ENCODE measurements around the gene TAPT1. TPM values are rescaled to one million over a fixed set of nuclear protein-coding genes. Genes with fewer than 3 reads are reported as not detected.

TAPT1 gene
- total RNA-seq, 1 experiment from 2014 or later: 39.1 TPM

DNA sequence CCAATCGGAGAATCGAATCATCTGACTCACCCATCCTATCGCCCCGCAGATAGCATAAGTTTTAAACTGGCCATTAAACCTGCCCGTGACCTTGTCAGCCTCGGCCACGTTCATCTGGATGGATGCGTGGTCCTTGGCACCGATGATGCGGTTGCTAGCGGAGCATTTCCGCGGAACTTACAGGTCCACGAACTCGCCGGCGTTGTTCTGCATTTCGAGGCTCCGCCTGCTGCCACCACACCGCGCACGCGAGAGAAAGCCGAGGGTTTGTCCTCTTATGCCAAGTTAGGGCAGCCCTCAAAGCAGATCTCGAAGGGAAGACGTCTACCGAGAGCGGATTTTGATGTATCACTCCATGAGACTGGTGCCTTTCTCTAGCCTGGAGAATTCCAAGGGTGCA, 30.1 kb upstream of the TAPT1 start:
- Histone ChIP-seq H3K27ac (ENCODE audit: low read length) (no peak overlapping the region), H3K4me1 (ENCODE audit: low read length) (no peaks in the 10 kb centered on the region), H3K4me3 (ENCODE audit: low read length) (no peak overlapping the region), H4K20me1 (ENCODE audit: insufficient read depth, low read depth, low read length) (no peaks in the 10 kb centered on the region), H3K27me3 (ENCODE audit: low read length) (no peaks in the 10 kb centered on the region), H3K9me2 (replicated peaks; ENCODE audit: insufficient read depth, low read length) (no peaks in the 10 kb centered on the region), H2AFZ (ENCODE audit: low read length) (no peak overlapping the region), H3K9ac (ENCODE audit: low read length) (no peak overlapping the region), H3K36me3 (ENCODE audit: insufficient read depth, low read length) (no peaks in the 10 kb centered on the region), H3K79me2 (ENCODE audit: low read length) (no peaks in the 10 kb centered on the region), H3K9me3 (ENCODE audit: low read length) (no peaks in the 10 kb centered on the region), H3K4me2 (ENCODE audit: low read depth, low read length, poor library complexity, severe bottlenecking) (no peak overlapping the region)
- DNase-seq: no peak

- H3K4me1 ChIP-seq (ENCODE audit: low read length): no peaks in the 10 kb centered on the region
- no peak overlapping the region for H3K27ac ChIP-seq (ENCODE audit: low read length)
- H3K4me2 ChIP-seq (ENCODE audit: low read depth, low read length, poor library complexity, severe bottlenecking): no peak overlapping the region
- DNase-seq: no peak
- no peaks in the 10 kb centered on the region for H3K79me2 ChIP-seq (ENCODE audit: low read length)
- H3K9me3 ChIP-seq (ENCODE audit: low read length): no peaks in the 10 kb centered on the region
- H3K36me3 ChIP-seq (ENCODE audit: insufficient read depth, low read length): no peaks in the 10 kb centered on the region
- no peaks in the 10 kb centered on the region for H3K9me2 ChIP-seq (replicated peaks; ENCODE audit: insufficient read depth, low read length)
- H3K4me3 ChIP-seq (ENCODE audit: low read length): no peak overlapping the region
- H2AFZ ChIP-seq (ENCODE audit: low read length): no peak overlapping the region
- H4K20me1 ChIP-seq (ENCODE audit: insufficient read depth, low read depth, low read length): no peaks in the 10 kb centered on the region
- H3K27me3 ChIP-seq (ENCODE audit: low read length): no peaks in the 10 kb centered on the region
- no peak overlapping the region for H3K9ac ChIP-seq (ENCODE audit: low read length)
These were observed 29.5 kb upstream of the TAPT1 start for GRCh38 chr4:16255730-16256129.

DNA sequence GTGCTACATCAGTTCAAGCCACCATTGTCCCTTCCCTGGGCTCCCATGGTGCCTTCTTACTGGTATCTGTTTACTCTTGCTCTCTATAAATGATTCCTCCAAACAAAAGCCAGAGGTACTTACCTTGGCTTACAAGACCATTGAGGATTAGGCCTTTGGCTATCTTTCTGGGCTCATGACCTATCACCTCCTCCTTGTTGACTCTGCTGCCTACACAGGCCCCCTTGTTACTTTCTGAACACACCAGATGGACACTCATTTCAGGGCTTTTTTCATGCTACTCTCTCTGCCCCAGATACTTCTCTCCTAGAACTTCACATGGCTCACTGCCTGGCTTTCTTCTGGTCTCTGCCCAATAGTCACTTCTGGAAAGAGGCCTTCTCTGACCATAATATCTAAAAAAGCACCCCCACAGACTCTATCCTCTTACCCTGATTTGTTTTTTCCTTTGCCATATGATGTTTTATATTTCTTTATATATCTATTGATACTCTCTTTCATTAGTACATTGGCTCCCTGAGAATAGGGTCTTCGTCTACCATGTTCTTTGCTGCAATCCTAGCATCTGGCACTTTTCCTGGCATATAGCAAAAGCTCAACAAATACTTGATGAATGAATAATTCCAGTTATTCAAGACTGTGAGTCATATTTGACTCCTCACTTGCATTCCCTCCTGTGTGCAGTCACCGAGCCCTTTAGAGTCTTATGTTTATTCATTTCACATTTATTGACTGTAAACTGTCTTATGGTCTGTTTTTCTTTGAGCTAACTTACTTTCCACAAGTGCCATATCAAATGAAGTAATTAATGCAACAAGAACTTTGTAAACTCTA, 27.1 kb upstream of the TAPT1 start:
- no peaks in the 10 kb centered on the region for H3K4me1 ChIP-seq (ENCODE audit: low read length)
- H3K27me3 ChIP-seq (ENCODE audit: low read length): no peaks in the 10 kb centered on the region
- H3K9ac ChIP-seq (ENCODE audit: low read length): no peak overlapping the region
- no peak overlapping the region for H2AFZ ChIP-seq (ENCODE audit: low read length)
- no peaks in the 10 kb centered on the region for H3K9me3 ChIP-seq (ENCODE audit: low read length)
- H3K36me3 ChIP-seq (ENCODE audit: insufficient read depth, low read length): no peaks in the 10 kb centered on the region
- no peak overlapping the region for H3K27ac ChIP-seq (ENCODE audit: low read length)
- H3K79me2 ChIP-seq (ENCODE audit: low read length): no peaks in the 10 kb centered on the region
- no peaks in the 10 kb centered on the region for H4K20me1 ChIP-seq (ENCODE audit: insufficient read depth, low read depth, low read length)
- no peak overlapping the region for H3K4me3 ChIP-seq (ENCODE audit: low read length)
- no peaks in the 10 kb centered on the region for H3K9me2 ChIP-seq (replicated peaks; ENCODE audit: insufficient read depth, low read length)
- H3K4me2 ChIP-seq (ENCODE audit: low read depth, low read length, poor library complexity, severe bottlenecking): no peak overlapping the region
- no peak for DNase-seq

DNA sequence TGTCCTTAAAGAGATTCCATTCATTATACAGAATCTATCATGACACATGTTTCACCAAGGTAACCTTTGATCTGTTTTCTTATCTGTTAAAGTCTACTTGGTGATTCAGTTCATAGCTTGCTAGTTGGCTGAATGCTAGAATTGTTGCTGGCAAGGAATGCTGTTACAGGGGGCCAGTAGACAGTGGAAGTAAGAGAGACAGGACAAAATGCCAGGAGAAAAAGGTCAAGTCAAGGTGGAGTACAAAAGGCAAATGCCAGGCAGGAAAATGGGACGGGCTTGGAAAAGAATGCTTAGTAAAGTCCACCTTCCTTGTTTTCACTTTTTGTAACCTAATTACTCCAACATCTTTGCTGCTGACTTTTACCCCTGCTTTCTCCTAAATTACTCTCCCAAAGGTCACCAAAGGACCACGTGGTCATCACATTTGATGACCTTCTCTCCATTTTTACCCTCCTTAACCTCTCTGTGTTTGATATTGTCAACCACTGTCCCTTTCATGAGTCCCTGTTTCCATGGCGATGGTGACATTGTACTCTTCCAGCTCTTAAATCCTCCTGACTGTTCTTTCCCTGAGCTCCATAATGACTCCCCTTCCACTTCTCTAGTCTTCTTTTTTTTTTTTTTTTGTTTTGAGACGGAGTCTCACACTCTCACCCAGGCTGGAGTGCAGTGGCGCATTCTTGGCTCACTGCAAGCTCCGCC, 24.5 kb upstream of the TAPT1 start:
- H3K27me3 ChIP-seq (ENCODE audit: low read length): no peaks in the 10 kb centered on the region
- H3K9me2 ChIP-seq (replicated peaks; ENCODE audit: insufficient read depth, low read length): no peaks in the 10 kb centered on the region

GRCh38 chr4:16248605-16249004, 22.3 kb upstream of the TAPT1 start:
- no peak overlapping the region for H3K4me3 ChIP-seq (ENCODE audit: low read length)
- H3K9me2 ChIP-seq (replicated peaks; ENCODE audit: insufficient read depth, low read length): no peaks in the 10 kb centered on the region
- no peaks in the 10 kb centered on the region for H3K4me1 ChIP-seq (ENCODE audit: low read length)
- no peak for DNase-seq
- H3K9ac ChIP-seq (ENCODE audit: low read length): no peak overlapping the region
- no peak overlapping the region for H3K4me2 ChIP-seq (ENCODE audit: low read depth, low read length, poor library complexity, severe bottlenecking)
- no peaks in the 10 kb centered on the region for H3K9me3 ChIP-seq (ENCODE audit: low read length)
- no peaks in the 10 kb centered on the region for H3K79me2 ChIP-seq (ENCODE audit: low read length)
- no peak overlapping the region for H3K27ac ChIP-seq (ENCODE audit: low read length)
- H3K27me3 ChIP-seq (ENCODE audit: low read length): no peaks in the 10 kb centered on the region
- H2AFZ ChIP-seq (ENCODE audit: low read length): no peak overlapping the region
- H4K20me1 ChIP-seq (ENCODE audit: insufficient read depth, low read depth, low read length): no peaks in the 10 kb centered on the region
- no peaks in the 10 kb centered on the region for H3K36me3 ChIP-seq (ENCODE audit: insufficient read depth, low read length)

More for the DNA sequence above, 24.5 kb upstream of the TAPT1 start:
- H3K9me3 ChIP-seq (ENCODE audit: low read length): no peaks in the 10 kb centered on the region
- no peak overlapping the region for H3K27ac ChIP-seq (ENCODE audit: low read length)
- H3K4me1 ChIP-seq (ENCODE audit: low read length): no peaks in the 10 kb centered on the region
- no peak for DNase-seq
- H3K79me2 ChIP-seq (ENCODE audit: low read length): no peaks in the 10 kb centered on the region
- no peak overlapping the region for H2AFZ ChIP-seq (ENCODE audit: low read length)
- H3K9ac ChIP-seq (ENCODE audit: low read length): no peak overlapping the region
- H3K36me3 ChIP-seq (ENCODE audit: insufficient read depth, low read length): no peaks in the 10 kb centered on the region
- no peak overlapping the region for H3K4me2 ChIP-seq (ENCODE audit: low read depth, low read length, poor library complexity, severe bottlenecking)
- H4K20me1 ChIP-seq (ENCODE audit: insufficient read depth, low read depth, low read length): no peaks in the 10 kb centered on the region
- H3K4me3 ChIP-seq (ENCODE audit: low read length): no peak overlapping the region

- H3K4me1 ChIP-seq (ENCODE audit: low read length): no peaks in the 10 kb centered on the region
- no peaks in the 10 kb centered on the region for H4K20me1 ChIP-seq (ENCODE audit: insufficient read depth, low read depth, low read length)
- H3K27ac ChIP-seq (ENCODE audit: low read length): no peak overlapping the region
- H3K9me3 ChIP-seq (ENCODE audit: low read length): no peaks in the 10 kb centered on the region
- no peaks in the 10 kb centered on the region for H3K36me3 ChIP-seq (ENCODE audit: insufficient read depth, low read length)
- no peak overlapping the region for H3K9ac ChIP-seq (ENCODE audit: low read length)
- H3K4me3 ChIP-seq (ENCODE audit: low read length): no peak overlapping the region
- H3K79me2 ChIP-seq (ENCODE audit: low read length): no peaks in the 10 kb centered on the region
- no peak overlapping the region for H2AFZ ChIP-seq (ENCODE audit: low read length)
- H3K9me2 ChIP-seq (replicated peaks; ENCODE audit: insufficient read depth, low read length): no peaks in the 10 kb centered on the region
- H3K4me2 ChIP-seq (ENCODE audit: low read depth, low read length, poor library complexity, severe bottlenecking): no peak overlapping the region
- DNase-seq: no peak
- H3K27me3 ChIP-seq (ENCODE audit: low read length): no peaks in the 10 kb centered on the region
These were observed 19.0 kb upstream of the TAPT1 start for GRCh38 chr4:16245241-16245640.

GRCh38 chr4:16243285-16243684, 17.0 kb upstream of the TAPT1 start:
- no peaks in the 10 kb centered on the region for H3K27me3 ChIP-seq (ENCODE audit: low read length)
- H3K4me2 ChIP-seq (ENCODE audit: low read depth, low read length, poor library complexity, severe bottlenecking): no peak overlapping the region
- no peak overlapping the region for H3K4me3 ChIP-seq (ENCODE audit: low read length)
- DNase-seq: no peak
- no peaks in the 10 kb centered on the region for H3K9me3 ChIP-seq (ENCODE audit: low read length)
- H3K9me2 ChIP-seq (replicated peaks; ENCODE audit: insufficient read depth, low read length): no peaks in the 10 kb centered on the region
- H3K4me1 ChIP-seq (ENCODE audit: low read length): no peaks in the 10 kb centered on the region
- no peaks in the 10 kb centered on the region for H3K79me2 ChIP-seq (ENCODE audit: low read length)
- H2AFZ ChIP-seq (ENCODE audit: low read length): no peak overlapping the region
- no peaks in the 10 kb centered on the region for H3K36me3 ChIP-seq (ENCODE audit: insufficient read depth, low read length)
- no peak overlapping the region for H3K9ac ChIP-seq (ENCODE audit: low read length)
- H4K20me1 ChIP-seq (ENCODE audit: insufficient read depth, low read depth, low read length): no peaks in the 10 kb centered on the region
- H3K27ac ChIP-seq (ENCODE audit: low read length): no peak overlapping the region

DNA sequence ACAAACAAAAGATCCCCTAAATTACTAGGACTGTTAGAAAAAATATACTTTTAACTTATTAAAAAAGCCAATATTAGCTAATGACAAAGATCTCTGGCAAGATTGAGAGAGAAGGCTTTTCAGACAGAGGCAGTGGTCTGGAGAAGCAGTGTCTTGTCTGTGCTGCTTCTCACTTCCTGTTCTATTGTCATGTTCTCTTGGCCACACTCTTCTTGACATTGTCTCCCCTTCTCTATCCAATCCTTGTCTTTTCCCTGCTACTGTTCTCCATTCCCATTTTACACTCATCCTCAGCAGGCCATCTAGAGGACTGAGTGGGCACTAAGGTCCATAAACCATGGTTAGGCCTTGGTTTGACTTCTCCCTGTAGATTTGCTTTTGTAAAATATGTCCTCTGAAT, 14.0 kb upstream of the TAPT1 start:
- Histone ChIP-seq H3K9ac (ENCODE audit: low read length) (no peak overlapping the region), H3K9me3 (ENCODE audit: low read length) (no peaks in the 10 kb centered on the region), H3K36me3 (ENCODE audit: insufficient read depth, low read length) (no peaks in the 10 kb centered on the region), H3K4me3 (ENCODE audit: low read length) (no peak overlapping the region), H3K4me1 (ENCODE audit: low read length) (no peaks in the 10 kb centered on the region), H2AFZ (ENCODE audit: low read length) (no peak overlapping the region), H3K4me2 (ENCODE audit: low read depth, low read length, poor library complexity, severe bottlenecking) (no peak overlapping the region), H3K27ac (ENCODE audit: low read length) (no peak overlapping the region), H3K9me2 (replicated peaks; ENCODE audit: insufficient read depth, low read length) (no peaks in the 10 kb centered on the region), H4K20me1 (ENCODE audit: insufficient read depth, low read depth, low read length) (no peaks in the 10 kb centered on the region), H3K79me2 (ENCODE audit: low read length) (no peaks in the 10 kb centered on the region), H3K27me3 (ENCODE audit: low read length) (no peaks in the 10 kb centered on the region)
- DNase-seq: no peak
